ENCODE measurements around the gene SH3BGR. TPM values are rescaled to one million over a fixed set of nuclear protein-coding genes. Genes with fewer than 3 reads are reported as not detected.

Gene SH3BGR
- total RNA-seq, 6 experiments from 2014 or later, result 1.4 to 3.7 (median 2.3) TPM

DNA sequence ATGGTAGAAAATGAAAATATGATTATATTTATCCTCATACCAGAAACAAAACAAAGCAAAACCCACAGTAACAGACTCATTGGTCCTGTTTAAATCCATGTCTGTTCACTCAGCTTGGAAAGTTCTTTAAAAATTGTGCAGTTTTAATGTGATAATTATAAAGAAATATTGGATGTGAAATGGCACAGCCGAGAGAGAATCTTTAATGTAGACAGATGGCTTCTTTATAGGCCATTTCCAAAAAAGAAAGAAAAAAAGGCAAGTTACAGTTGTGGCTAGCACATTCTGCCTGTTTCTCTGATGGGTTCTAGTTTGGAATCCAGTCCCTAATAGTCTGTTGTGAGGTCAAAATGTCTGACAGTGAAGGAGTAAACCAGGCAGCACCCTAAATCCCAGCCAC lies 62.0 kb downstream of the SH3BGR start:
- no peaks in the 10 kb centered on the region for H3K4me1 Mint-ChIP-seq (ENCODE audit: low read depth)
- H3K36me3 Mint-ChIP-seq (ENCODE audit: low read depth), result no peaks in the 10 kb centered on the region
- DNase-seq, result no peak
- H3K4me3 Mint-ChIP-seq, result no peak overlapping the region
- no peaks in the 10 kb centered on the region for H3K9me3 Mint-ChIP-seq
- TF ChIP-seq, protein P1, sequence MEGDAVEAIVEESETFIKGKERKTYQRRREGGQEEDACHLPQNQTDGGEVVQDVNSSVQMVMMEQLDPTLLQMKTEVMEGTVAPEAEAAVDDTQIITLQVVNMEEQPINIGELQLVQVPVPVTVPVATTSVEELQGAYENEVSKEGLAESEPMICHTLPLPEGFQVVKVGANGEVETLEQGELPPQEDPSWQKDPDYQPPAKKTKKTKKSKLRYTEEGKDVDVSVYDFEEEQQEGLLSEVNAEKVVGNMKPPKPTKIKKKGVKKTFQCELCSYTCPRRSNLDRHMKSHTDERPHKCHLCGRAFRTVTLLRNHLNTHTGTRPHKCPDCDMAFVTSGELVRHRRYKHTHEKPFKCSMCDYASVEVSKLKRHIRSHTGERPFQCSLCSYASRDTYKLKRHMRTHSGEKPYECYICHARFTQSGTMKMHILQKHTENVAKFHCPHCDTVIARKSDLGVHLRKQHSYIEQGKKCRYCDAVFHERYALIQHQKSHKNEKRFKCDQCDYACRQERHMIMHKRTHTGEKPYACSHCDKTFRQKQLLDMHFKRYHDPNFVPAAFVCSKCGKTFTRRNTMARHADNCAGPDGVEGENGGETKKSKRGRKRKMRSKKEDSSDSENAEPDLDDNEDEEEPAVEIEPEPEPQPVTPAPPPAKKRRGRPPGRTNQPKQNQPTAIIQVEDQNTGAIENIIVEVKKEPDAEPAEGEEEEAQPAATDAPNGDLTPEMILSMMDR (IDR thresholded peaks at IDR 0.05), result no peak
- no peak overlapping the region for H3K27ac Mint-ChIP-seq
- peaks cover 3% of the 10 kb centered on the region for H3K27me3 Mint-ChIP-seq (ENCODE audit: insufficient read depth)

DNA sequence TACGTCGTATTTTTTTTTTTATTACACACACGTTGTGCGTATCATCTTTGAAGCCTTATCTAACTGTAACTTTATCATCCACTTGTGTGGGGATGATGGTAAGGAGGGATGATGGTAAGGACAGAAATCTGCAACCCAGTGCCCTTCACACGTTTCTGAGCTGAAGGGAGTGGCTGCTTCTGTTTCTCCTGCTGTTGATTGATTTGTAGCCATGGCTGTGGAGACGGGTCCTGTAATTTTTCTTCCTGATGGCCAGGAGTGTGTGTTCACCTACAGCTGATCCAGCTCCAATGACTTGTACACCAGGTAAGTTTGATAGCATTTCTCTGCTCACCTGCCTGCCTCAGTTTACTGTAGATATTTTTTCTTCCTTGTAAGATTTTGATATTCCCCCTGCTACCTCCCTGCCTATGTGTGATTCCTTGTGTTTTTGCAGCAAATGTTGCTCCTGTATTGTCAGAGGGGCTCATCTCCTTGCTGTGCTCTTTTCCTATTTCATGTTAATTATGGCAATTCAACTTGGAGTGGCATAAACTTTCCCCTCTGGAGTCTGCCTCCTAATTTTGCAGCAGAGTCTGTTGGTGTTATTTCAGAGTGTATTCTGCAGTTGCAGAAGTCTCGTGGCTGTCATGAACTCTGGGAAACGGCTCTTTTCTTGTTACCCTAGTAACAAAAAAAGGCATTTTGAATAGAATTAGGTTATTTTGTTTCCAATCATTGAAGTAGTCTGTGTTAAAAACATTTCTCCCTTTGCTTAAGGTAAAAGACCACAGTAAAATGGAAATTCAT lies 64.1 kb downstream of the SH3BGR start:
- no peaks in the 10 kb centered on the region for H3K9me3 Mint-ChIP-seq
- H3K27me3 Mint-ChIP-seq (ENCODE audit: insufficient read depth), result peaks cover 4% of the 10 kb centered on the region
- H3K27ac Mint-ChIP-seq, result no peak overlapping the region
- no peak overlapping the region for H3K4me3 Mint-ChIP-seq
- DNase-seq, result no peak
- H3K4me1 Mint-ChIP-seq (ENCODE audit: low read depth), result no peaks in the 10 kb centered on the region
- TF ChIP-seq, protein P1 (IDR thresholded peaks at IDR 0.05), result no peak
- H3K36me3 Mint-ChIP-seq (ENCODE audit: low read depth), result no peaks in the 10 kb centered on the region

DNA sequence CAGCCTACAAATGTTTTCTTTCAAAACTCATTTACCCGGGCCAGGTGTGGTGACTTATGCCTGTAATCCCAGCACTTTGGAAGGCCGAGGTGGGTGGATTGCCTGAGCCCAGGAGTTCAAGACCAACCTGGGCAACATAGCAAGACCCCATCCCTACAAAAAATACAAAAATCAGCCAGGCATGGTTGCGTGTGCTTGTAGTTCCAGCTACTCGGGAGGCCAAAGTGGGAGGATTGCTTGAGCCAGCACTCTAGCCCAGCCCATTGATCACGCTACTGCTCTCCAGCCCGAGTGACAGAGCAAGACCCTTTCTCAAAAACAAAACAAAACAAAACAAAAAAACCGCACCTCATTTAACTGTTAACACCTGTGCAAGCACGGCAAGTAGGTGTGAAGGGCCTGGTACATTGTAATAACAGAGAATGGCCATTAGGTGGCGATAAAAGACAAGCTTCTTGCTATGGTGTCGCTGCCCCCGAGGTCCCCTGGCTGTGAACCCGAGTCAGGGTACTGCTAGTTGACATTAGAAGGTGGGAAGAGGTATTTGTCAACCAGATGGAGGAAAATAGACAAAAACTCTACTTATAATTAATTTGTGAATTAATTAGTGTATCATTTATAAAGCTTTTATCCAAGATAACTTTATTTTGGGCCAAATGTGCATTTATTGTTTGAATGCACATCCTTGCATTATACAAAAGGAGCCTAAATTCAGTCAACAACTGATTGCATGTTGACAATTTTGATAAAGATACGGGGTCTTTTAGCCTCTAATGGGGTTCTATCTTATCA lies 66.5 kb downstream of the SH3BGR start:
- H3K4me3 Mint-ChIP-seq, result no peak overlapping the region
- DNase-seq, result peak; percentile 15
- H3K4me1 Mint-ChIP-seq (ENCODE audit: low read depth), result no peaks in the 10 kb centered on the region
- TF ChIP-seq, protein P1 (IDR thresholded peaks at IDR 0.05), result peak; percentile 98
- no peak overlapping the region for H3K27ac Mint-ChIP-seq
- no peaks in the 10 kb centered on the region for H3K9me3 Mint-ChIP-seq
- H3K36me3 Mint-ChIP-seq (ENCODE audit: low read depth), result no peaks in the 10 kb centered on the region
- peaks cover 11% of the 10 kb centered on the region; the same call in 1 of the 2 replicates for H3K27me3 Mint-ChIP-seq (ENCODE audit: insufficient read depth)

- H3K27ac Mint-ChIP-seq, result no peak overlapping the region
- H3K4me3 Mint-ChIP-seq, result no peak overlapping the region
Measured at GRCh38 chr21:39518847-39519210, 67.1 kb downstream of the SH3BGR start.

GRCh38 chr21:39519835-39520234 lies 68.1 kb downstream of the SH3BGR start:
- Mint-ChIP-seq H3K4me3 (no peak overlapping the region), H3K9me3 (no peaks in the 10 kb centered on the region), H3K27me3 (ENCODE audit: insufficient read depth) (peaks cover 21% of the 10 kb centered on the region), H3K4me1 (ENCODE audit: low read depth) (no peaks in the 10 kb centered on the region), H3K27ac (no peak overlapping the region), H3K36me3 (ENCODE audit: low read depth) (no peaks in the 10 kb centered on the region)
- DNase-seq, result no peak
- TF ChIP-seq, protein P1 (IDR thresholded peaks at IDR 0.05), result no peak

More at GRCh38 chr21:39518847-39519210, 67.1 kb downstream of the SH3BGR start:
- Mint-ChIP-seq H3K4me1 (ENCODE audit: low read depth) (no peaks in the 10 kb centered on the region), H3K36me3 (ENCODE audit: low read depth) (no peaks in the 10 kb centered on the region), H3K27me3 (ENCODE audit: insufficient read depth) (peaks cover 17% of the 10 kb centered on the region), H3K9me3 (no peaks in the 10 kb centered on the region)
- DNase-seq, result no peak
- TF ChIP-seq, protein P1 (IDR thresholded peaks at IDR 0.05), result no peak

All from HFFc6 (cell line).